NCI-H2107 treated with DMSO at 0.1 percent for 48 hours (cell line): Measurements from ENCODE around the gene DNAH8.
"Not testable (repeated sequence)": the region's sequence is repeated elsewhere in the genome, so short reads cannot be mapped to it uniquely, and the experiment has no call there.

Experiments used
- DNase-seq: peaks from one replicate; lab custom pipeline; 2025; ENCODE audit not compliant: unreplicated experiment; lab: John Stamatoyannopoulos, UW

DNAH8 gene

DNA sequence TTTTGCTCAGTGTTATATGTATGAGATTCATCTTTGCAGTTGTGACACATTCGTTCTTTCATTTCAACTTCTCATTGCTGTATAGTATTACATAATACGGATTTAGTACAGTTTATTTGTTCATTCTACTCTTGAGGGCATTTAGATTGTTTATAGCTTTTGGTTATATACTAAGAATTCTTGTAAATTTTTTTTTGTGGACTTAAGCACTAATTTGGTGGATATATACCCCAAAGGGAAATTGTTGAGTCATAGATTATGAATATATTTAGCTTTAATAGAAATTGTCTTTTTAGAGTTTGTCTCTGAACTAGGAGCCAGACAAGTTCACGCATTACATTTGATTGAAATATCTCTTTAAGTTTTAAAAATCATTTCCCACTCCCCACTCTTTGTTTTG lies 79.6 kb downstream of the DNAH8 start:
- no peak for DNase-seq

DNA sequence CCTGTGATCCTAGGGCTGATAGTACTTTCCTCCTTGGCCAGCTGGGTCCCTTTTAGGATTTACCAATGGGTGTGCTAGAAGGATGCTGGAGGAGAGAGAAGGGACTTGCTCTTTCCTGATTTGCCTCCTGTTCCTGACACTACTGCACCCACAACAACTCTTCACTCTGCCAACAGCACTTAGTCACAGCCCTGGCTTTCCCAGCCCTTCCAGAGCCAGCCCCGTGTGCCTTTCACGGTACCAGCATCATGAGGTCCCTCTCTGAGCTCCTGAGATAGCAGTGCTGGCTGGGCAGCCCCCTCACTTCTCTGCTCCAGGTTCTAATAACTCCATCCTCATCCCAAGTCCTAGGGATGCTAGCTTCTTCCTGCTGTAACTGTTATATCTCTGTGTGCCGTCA lies 80.9 kb downstream of the DNAH8 start:
- DNase-seq: no peak

DNA sequence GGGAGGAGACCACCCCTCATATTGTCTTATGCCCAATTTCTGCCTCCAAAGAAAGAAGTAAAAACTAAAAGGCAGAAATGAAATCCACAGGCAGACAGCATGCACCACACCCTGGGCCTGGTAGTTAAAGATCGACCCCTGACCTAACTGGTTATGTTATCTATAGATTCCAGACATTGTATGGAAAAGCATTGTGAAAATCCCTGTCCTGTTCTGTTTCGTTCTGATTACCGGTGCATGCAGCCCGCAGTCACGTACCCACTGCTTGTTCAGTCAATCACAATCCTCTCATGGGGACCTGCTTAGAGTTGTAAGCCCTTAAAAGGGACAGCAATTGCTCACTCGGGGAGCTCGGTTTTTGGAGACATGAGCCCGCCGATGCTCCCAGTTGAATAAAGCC lies 81.3 kb downstream of the DNAH8 start:
- DNase-seq: not testable (repeated sequence)

GRCh38 chr6:38796850-38797249 lies 81.7 kb downstream of the DNAH8 start:
- DNase-seq: no peak

- no peak for DNase-seq
These were observed 82.3 kb downstream of the DNAH8 start for GRCh38 chr6:38797391-38797790.

GRCh38 chr6:38799529-38800184 lies 84.5 kb downstream of the DNAH8 start:
- no peak for DNase-seq

DNA sequence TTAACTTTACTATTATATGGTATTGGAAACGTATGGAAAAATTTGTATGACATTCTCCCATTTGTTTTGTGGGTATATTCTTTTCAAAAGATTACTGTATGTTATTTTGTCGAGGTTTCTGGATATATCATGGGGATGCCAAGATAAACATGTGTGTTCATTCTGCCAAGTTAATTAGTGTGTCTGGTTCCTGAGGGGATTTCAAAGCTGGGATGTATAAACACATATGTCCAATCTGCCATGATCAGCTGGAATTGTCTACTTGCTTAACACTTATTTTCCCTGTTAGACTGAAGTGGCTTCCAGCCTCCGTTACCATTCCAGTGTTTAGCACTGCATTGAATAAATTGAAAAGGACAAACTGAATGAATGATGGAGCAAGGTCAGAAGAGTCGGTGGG lies 86.2 kb downstream of the DNAH8 start:
- DNase-seq: no peak

GRCh38 chr6:38802497-38802896 lies 87.4 kb downstream of the DNAH8 start:
- DNase-seq: no peak

GRCh38 chr6:38803129-38803528 lies 88.0 kb downstream of the DNAH8 start:
- no peak for DNase-seq

GRCh38 chr6:38804358-38804757 lies 89.2 kb downstream of the DNAH8 start:
- no peak for DNase-seq

- DNase-seq: no peak
These were observed 90.1 kb downstream of the DNAH8 start for GRCh38 chr6:38805127-38805655.

DNA sequence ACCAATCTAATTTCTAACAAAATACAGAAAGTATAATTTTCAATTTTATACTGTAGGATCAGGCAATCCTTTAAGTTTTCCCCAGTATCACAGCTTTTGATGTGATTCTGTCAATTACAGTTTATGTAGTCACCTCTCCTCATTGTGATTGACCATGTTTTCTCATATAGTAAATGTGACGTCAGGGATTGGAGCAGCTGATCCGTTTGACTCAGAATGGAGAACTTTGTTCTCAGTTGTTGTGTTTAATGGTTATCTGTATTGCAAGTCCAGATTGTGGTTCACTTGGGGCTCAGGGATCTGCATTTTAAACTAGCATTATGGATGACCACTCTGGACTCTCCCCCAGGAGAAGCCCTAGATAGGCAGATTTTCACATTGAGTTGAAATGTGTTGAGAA lies 90.6 kb downstream of the DNAH8 start:
- DNase-seq: no peak

GRCh38 chr6:38806271-38806670 lies 91.2 kb downstream of the DNAH8 start:
- DNase-seq: peak; percentile 24

GRCh38 chr6:38806833-38807232 lies 91.7 kb downstream of the DNAH8 start:
- DNase-seq: no peak

DNA sequence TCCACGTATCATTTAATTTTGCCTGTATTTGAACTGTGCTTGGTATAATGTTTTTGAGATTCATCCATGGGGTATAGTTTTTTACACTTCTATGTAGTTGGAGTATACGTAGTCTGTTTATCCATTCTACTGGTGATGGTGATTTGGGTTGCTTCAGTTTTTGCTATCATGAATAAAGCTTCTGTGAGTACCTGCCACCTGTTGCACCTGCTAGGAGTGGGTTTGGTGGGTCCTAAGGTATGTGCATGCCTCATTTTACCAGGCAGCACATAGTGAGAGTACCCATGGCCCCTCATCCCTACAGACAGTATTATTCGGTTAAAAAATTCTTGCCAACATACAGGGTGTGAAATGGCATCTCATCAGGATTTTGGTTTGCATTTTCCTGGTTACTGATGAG lies 92.9 kb downstream of the DNAH8 start:
- no peak for DNase-seq

DNA sequence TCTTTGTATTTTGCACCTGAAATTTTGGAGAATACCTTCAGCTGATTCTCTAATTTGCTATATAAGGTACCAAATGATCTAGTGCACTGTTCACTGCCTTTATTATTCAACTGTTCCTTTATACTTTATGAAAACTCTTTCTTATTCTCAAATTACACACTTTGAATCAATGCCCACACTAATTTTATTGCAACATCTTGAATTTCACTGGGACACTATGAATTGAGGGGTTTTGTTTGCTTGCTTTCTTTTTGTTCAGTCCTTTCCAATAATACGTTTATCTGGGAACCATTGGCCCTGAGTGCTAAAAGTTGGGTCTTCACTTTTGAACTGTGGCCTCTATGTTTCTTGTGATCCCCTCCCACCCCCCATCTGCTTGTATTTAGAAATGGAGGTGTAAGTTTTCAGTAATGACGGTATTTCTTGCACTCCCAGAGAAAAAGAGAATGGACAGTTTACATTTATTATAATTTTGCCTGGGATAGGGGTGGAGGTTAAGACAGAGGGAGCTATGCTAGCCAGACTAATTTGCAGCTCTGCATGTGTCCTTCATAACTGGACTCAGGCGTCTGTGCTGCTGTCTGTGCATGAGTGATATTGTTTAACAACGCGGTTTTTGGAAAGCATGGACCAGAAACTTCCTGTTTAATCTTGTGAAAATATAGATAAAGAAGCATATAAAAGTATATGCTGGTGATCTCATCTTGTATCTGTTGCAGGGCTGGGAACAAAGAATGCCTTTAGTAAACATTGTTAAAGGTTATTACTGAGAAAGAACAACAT lies 98.1 kb downstream of the DNAH8 start:
- DNase-seq: no peak

DNA sequence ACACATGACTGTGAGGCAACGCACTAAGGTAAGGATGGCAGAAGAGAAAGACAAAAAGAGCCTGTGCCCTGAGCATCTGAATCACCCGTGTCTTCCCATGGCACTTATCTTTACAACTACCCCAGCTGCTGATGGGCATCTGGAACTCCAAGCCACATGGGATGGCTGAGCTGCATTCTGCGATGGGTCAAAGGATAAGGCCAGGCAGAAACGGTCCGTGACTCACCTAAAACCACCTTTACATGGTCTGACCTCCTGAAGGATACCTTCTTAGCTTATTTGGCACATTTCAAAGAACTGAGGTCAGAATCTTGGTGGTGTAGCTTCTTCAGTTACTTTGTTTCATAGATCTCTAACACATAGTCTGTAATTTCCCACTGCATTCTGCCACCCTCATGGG lies 99.7 kb downstream of the DNAH8 start:
- no peak for DNase-seq

- no peak for DNase-seq
These were observed 100.1 kb downstream of the DNAH8 start for GRCh38 chr6:38815250-38815649.

GRCh38 chr6:38818691-38819090 lies 103.6 kb downstream of the DNAH8 start:
- DNase-seq: no peak

DNA sequence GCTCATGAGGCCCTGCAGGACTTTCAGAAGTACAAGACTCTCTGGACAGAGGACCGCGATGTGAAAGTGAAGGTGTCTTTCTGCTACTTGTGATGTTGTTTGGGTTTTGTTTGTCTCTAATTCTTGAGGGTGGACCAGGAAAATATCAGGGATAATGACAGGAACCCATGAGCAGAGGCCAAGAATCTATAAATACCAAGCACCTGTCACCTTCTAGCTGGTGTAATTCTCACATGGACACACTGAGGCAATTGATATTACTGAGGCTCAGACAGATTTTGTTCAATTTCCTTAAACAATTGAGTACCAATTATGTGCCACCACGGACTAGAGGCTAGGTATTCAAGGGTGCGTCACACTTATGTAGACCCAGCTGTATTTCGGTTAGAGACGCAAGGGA lies 107.9 kb downstream of the DNAH8 start:
- no peak for DNase-seq

DNA sequence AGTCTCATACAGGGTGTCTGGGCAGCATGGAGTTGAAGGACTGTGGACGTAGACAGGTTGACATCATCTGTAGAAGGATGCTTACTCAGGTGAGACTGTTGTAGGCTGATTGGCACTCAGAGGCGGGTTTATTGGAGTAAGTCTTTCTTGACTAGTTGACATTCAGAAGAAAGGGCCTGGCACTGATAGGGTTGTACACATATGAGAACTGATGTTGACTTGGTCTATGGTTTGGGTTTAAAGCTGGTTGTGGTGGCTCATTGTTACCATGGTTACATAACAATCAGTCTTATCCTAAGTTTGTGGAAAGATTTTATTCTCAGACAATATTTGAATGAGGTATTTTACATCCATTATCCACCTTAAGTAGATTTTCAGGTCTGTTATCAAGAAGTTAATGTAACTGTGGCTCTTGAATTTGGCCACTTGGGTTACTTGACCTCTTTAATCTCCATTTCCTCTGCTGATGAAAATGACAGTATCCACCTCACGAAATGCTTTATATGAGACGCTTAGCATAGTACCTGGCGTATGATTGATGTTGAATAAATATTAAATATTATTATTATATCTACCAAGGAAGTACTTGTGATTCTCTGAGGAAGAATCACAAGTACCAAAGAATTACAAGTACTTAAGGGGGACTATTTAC lies 109.3 kb downstream of the DNAH8 start:
- no peak for DNase-seq

DNA sequence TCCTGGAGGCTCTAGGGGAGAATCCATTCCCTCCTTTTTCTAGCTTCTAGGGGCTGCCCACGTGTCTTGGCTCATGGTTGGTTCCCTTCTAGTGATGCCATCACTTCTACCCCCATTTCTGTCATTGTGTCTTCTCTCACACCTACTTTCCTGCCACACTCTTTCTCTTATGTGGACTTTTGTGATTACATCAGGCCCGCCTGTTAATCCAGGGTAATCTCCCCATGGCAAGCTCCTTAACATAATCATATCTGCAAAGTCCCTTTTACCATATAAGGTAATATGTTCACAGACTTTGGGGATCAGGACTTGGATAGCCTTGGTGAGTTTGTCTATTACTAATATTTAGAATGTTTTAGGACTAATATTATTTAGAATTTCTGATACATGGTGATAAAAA lies 111.9 kb downstream of the DNAH8 start:
- DNase-seq: no peak
